OCI-M1 (cell line): Measurements from ENCODE around the gene BFSP1.

Experiments
- DNase-seq: peaks from one replicate; lab custom pipeline; 2025; lab: John Stamatoyannopoulos, UW

Gene BFSP1

DNA sequence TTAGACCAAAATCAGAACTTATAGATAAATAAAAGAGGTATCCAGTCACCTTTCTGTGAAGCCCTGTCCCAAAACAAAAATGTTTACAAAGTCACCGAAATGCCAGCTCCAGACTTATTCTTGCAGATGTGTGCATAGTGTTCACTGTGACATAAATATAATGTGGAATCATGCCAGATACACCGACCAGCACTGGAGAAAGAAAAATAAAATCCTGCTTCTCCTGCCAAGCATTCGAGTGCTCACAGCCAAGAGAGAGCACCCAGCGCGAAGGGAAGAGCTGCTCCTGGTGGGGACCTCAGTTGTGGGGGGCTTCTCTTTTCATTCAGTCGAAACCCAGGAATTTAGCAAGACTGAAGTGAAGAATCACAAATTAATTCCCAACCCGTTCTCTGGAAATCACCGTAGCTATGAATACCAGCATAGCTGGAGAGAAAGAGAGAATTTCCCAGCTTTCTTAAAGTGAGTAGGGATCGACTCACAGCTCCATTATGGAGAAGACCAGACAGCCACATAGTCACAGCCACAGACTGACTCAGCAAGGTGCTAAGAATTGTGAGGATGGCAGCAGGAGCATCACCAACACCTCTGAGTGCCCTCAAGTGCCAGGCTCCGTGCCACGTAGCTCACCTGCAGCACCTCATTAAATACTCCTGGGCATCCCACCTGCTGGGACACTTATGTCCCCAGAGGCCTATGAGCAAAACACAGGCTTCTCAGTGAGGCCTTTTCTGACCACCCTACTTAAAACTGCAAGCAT lies 33.2 kb downstream of the BFSP1 start:
- DNase-seq, result no peak

DNA sequence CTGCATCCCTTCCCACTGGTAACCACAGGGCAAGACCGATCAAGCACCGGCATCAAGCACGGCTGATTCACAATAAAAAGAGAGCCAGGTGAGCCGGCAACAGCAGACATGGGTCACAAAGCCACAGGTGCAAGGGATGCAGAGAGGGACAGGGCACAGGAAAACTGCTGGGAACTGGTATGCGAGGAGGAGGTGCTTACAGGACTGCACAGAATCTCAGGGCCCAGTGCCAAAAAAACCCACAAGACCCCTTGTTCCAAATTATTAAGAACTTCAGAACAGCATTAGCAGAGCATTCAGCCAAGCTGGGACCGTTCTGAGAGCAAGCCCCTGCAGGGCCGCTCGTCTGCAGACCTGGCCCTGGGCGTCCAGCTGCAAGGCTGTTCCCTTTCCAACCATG lies 35.4 kb downstream of the BFSP1 start:
- no peak for DNase-seq

DNA sequence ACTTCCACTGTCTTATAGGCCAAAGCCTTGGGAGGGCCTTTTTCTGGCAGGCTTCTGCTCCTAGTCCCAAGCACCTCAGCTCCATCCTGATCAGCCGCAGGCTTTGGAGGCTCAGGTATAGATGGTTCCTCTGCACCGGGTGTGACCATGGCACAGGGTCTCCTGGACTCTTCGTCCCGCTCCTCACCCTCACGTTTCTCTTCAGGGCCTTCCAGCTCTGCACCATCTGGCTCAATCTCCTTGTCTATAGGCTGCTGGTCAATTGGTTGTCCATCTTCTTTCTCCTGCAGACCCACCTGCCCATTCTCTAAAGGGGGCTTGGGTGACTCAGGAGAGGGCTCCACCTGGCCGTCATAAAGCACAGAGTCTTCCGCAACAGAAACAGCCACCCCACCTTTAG lies 37.0 kb downstream of the BFSP1 start:
- no peak for DNase-seq

DNA sequence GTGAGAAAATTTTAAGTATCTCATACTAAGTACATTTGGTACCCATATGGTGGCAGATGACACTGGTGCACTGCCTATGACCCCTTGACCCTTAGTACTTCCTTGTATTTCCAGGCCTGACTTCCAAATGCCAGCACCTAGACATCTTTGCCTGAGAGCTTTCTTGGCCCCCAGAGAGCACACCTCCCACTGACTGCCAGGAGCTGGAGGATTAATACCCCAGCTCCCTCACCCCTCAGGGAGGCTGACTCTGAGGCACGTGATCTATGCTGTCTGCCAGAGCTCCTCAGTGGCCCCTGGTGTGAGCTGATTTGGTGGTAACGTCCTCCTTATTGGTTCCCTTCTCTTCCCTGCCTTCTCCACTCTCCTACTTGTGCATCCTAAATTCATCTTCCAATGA lies 38.0 kb downstream of the BFSP1 start:
- no peak for DNase-seq

DNA sequence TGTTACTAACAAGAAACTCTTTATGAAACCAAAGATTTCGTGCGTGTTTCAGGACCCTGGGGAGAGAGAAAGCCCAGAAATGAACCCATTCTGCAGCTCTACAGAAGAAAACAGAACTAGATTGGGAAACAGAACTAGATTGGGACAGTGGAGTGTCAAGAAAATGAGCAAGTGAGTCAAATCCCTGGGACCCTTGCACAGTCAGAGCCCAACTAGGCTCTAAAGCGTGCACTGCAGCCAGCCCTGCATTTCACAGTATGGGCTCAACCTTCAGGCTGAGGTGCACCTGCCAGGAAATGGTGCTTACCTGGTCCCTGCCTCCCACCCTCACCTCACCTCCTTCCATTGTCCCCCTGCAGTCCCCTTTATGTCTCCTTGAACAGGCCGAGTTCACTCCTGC lies 39.7 kb downstream of the BFSP1 start:
- DNase-seq, result no peak

DNA sequence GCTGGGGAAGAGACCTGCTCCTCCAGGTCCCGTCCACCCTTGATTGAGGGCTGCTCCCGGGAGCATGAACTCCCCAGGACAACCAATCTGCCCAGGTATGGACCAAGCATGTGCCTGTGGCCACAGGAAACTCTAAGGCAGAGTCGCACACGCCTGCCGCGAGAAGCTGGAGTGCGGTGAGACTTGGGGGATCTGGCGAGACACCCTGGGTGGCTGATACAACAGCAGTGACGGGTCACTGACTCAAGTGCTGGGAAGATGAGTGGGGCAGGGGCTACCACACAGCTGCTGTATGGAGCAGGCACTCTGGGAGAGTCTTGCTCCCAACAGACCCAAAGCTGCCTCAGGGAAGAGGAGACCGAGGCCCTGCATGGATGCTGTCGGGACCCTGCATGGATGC lies 40.1 kb downstream of the BFSP1 start:
- DNase-seq, result no peak

DNA sequence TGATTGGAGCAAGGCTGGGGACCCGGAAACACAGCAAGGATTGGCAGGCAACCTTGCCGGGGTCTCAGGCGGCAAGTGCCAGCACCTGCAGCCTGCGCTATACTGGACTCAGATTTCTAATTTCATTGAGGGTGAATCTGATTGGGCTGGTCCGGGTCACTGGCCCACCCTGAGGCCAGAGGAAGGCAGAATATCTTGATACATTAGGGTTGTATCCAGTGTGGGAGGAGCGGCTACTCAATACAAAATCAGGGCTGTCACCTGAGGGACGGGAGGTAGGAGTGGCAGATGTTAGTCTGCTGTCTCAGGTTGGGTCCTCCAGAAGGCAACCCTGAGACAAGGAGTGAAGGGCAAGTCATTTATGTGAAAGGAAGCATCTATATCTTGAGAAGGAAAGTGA lies 40.7 kb downstream of the BFSP1 start:
- DNase-seq, result no peak

DNA sequence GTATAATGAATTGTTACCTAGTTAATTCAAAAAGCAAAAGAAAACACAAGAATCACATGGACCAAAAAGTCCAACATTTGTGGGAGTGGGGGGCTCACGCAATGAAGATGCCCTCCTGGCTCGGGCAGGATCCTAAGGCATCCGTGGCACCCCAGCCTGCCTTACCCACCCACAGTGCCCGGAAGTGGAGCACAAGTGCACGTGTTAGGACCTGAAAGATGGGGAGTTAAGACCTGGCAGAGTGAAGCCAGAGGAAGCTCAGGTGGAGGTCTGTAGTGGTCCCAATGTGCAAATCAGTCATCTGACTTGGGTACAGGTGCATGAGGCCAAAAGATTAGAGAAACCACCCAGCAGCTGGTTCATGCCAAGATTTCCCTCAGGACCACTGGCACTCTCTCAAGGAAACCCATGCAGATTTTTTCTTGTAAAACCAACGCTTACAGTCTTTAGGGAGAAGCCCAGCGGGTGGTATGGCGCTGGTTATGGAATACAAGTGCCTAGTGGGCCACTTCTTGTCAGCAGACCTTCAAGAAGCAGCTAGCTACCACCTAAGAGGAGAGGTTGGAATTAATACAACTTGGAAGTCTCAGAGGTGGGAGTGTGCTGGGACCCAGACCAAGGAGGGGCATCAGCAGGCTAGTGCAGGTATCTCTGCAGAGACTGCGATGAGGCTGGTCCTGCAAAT lies 42.1 kb downstream of the BFSP1 start:
- DNase-seq, result no peak

DNA sequence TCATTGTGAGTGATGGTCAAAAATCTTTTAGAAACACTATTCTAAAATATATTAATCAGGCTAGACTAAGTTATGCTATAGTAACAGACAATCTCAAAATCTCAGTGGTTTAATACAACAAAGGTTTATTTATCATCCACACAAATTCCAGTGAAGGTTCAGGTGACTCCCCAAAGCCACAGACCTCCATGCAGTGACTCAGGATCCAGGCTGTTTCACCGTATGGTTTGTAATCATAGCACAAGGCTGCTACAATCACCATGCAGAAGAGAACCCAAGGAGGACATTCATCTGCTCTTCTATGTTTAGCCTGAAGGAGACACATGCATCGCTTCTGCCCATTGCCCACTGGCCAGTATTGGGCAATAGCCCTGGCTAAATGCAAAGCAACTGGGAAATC lies 46.2 kb downstream of the BFSP1 start:
- DNase-seq, result no peak

DNA sequence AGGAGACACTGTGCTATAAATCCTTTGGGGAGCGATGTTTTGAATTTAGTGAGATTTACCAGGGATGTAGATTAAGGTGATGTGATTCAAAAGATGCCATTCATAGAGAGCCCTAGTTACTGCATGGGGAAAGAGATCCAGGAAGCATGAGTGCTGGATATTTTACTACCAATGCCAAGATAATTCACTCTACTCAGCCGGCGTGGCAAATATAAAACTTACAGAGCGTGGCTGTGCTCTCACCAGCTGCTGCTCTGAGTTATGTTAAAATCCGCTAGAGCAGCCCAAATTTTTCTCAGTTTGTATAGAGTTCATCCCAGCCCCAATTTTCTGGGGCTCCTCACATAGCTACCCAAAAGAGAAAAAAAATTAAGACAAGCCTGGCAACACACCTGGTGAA lies 48.6 kb downstream of the BFSP1 start:
- DNase-seq, result no peak

DNA sequence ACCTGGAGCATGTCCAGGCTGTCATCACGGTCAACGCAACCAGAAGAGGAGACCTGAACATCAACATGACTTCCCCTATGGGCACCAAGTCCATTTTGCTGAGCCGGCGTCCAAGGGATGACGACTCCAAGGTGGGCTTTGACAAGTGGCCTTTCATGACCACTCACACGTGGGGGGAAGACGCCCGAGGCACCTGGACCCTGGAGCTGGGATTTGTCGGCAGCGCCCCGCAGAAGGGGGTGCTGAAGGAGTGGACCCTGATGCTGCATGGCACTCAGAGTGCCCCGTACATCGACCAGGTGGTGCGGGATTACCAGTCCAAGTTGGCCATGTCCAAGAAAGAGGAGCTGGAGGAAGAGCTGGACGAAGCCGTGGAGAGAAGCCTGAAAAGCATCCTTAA lies 49.5 kb downstream of the BFSP1 start:
- DNase-seq, result no peak

DNA sequence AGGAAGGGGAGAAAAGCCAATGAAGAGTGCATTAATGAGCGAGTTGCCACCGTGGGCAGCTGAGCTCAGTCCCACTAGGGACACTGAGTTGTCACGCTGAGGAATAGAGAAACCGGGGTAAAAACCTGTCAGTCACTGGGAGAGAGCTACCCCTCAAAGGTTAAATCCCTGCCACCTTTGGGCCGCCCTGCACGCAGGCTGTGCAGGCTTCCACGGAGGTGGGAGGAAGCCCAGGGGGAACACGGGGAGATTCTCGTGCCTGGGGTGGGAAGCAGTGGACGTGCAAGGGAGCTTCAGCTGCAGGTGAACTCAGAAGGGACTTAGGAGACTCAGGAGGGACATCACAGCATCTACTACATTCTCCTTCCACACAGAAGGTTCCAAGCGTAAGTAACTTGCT lies 50.5 kb downstream of the BFSP1 start:
- no peak for DNase-seq

DNA sequence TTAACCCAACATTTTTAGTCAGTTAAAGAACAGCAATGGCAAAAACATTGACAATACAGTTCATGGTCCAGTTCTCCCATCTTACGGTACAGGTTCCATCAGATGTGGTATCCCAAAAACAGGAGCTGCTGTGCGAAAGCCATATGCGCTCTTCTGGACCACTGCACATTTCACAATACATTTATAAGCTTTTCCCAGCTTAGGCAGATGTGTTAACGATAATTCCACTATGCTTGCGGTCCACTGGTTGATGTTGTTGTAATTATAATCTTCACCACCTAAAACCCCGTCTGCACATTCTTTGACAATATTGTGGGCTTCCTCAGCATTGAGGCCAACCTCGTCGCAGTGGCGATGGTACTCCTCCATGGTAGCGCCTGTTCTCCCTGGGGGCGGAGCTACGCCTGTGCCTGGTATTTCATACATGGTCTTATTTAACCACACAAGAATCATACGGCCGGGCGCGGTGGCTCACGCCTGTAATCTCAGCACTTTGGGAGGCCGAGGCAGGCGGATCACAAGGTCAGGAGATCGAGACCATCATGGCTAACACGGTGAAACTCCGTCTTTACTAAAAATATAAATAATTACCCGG lies 52.0 kb downstream of the BFSP1 start:
- no peak for DNase-seq

DNA sequence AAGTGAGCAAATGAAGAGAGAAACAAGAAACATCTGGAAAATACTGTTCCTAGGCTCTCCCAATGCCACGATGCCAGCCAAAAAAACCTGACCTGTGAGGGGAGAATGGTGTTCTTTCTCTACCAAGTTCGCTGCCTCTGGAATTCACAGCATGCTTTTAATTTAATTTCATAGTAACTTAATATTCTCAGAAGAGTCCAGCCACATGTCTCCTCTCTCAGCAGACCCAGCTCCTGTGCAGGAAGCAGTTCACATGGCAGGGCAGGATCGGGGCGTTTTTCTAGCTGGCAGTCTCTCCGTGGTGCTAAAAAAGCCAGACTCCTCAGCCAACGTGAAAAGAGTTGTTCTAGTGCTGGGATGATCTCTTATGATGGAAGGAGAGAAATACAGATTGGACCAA lies 57.5 kb downstream of the BFSP1 start:
- DNase-seq, result no peak

DNA sequence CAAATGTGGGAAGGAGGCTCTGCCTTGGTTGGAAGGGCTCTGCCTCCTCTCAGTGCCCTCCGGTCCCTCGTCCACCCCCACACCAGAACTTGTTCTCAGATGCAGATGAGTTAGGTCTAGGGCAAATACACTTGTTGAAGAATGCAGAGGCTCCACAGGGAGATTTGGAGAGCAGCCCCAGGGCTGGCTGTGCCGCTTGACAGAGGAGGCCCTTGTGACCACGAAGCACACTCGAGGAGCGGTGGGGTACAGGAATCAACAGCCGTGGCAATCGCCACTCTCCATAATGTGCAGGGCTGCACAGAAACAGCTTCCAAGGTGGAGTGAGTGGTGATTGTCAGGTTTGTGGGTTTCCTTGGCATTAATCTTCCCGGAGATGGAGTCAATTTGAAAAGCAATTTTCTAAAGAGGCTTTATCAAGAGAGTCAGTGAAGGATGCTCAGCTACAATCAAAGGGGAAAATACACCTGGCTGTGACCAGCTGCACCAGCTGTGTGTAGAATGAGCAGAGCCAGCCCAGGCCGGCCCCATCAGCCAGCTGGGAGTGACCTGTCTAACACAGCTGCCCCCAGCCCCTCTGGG lies 59.5 kb downstream of the BFSP1 start:
- no peak for DNase-seq

DNA sequence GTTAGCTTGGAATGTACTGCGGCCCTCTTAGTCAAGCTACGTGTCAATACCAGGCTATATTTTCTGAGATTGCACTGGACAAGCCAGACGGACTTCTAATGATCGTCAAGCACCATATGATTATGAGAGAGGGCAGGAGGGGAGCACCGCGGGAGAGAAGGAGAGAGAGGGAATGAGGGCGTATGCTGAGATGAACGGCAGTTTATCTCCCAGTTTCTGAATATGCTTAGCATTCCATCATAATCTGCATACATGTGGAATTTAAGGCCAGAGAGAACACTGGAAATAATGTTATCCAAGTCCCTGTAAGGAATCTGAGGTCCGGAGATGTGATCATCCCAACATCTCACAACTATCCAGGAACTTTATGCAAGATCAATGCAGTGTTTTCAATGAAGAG lies 60.2 kb downstream of the BFSP1 start:
- no peak for DNase-seq

DNA sequence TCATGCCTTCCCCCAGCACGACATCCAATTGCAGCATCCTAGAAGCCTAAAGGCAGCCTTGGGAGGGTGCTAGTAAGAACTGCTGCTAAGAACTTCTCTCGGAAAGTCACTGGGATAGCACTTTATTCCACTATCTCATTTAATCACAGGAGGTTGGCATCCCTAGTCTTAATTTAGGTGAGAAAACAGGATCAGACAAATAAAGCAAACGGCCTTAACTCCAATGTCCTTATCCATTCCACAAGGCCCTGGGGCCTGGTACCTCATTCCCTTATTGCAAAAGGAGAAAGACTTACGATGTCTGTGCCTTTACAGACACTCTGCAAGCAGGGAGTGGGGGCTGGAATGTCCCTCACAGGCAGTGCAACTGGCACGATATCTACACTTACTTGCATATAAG lies 60.7 kb downstream of the BFSP1 start:
- DNase-seq, result no peak

DNA sequence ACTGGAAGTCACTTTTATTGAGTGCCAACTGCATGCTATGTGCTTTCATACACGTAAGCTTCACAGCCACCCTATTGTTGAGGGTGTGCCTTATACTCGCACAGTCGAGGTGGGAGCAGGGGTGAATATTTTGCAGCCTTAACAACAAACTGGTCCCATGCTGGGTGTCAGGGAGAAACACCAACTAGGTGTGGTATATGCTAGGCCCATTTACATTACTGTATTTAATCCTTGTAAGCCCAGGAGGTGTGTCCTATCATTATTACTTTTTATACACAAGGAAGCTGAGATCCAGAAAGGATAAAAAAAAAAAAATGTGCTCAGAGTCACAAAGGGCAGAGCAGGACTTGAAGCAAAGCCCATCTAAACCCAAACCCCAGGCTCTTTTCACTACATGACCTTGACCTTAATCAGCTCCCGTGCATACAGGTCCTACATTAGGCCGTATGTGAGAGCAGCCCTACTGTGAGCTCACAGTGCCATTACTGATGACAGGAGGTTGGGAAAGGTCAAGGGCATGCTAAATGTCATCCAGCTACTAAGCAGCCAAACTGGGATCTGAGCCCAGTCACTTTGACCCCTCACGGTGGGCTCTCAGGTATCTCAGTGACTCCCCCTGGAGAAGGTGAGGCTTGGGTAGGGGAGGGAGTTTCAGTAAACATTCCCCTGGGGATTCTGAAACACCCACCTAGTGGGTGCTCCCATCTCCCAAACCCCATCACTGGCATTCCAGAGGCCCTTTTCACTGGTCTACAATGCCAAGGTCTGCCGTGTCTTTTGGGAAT lies 61.7 kb downstream of the BFSP1 start:
- no peak for DNase-seq

DNA sequence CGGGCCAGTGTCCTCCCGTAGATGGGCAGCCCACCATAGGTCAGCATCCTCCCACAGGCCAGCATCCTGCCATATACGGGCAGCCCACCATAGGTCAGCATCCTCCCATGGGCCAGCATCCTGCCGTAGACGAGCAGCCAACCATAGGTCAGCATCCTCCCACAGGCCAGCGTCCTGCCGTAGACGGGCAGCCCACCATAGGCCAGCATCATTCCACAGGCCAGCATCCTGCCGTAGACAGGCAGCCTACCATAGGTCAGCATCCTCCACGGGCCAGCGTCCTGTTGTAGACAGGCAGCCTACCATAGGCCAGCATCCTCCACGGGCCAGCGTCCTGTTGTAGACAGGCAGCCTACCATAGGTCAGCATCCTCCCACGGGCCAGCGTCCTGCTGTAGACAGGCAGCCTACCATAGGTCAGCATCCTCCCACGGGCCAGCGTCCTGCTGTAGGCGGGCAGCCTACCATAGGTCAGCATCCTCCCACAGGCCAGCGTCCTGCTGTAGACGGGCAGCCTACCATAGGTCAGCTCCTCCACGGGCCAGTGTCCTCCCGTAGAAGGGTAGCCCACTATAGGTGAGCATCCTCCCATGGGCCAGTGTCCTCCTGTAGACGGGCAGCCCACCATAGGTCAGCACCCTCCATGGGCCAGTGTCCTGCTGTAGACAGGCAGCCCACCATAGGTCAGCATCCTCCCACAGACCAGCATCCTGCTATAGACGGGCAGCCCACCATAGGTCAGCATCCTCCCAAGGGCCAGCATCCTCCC lies 62.9 kb downstream of the BFSP1 start:
- no peak for DNase-seq

DNA sequence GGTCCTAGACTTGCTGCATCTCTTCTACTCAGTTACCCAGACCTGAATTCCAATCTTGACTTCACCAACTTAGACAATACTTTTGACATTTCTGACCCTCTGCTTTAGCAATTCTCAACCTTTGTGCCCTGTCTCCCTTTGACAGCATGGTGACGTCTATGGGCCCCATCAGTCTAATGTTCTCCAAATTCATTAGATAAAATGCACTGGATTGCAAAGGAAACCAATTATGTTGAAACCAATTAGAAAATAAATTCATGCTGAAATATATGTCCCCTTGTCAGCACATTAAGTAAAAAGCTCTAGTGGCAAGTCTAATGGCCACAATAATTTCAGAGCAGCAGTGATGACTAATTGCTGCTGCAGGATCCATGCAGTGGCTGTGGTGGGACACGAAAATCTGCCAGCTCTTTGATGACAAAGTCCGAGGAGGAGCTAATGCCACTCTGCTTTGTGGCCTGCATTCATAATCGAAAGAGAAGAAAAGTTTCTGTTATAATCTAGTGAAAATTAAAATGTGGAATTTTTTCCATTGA lies 64.0 kb downstream of the BFSP1 start:
- DNase-seq, result no peak

DNA sequence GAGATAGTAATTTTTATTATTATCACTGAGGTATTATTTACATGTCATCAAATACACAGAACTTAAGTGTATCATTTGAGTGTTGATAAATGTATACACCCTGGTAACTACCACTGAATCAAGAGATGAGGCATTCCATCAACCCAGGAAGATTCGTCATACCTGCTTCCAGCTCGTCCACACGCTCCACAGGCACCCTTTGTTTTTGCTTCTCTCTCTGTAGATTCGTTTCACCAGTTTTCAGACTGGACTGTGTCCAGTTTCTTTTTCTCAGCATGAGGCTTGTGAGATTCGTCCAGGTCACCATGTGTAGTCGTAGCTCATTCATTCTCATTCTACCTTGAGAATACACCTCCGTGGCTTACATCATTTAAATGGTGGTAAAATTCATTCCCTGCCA lies 64.5 kb downstream of the BFSP1 start:
- DNase-seq, result no peak
